ENCODE results near the gene LOXHD1. TPM values are rescaled to one million over a fixed set of nuclear protein-coding genes. Genes with fewer than 3 reads are reported as not detected.

The LOXHD1 gene
- total and polyA plus RNA-seq, 10 of the 15 experiments (the other 5 are each of a cell fraction or from before 2014, with no cell fraction given): not detected

- CTCF ChIA-PET: no interaction called here
These were observed 86.9 kb downstream of the LOXHD1 start for GRCh38 chr18:46570134-46570533.

GRCh38 chr18:46569211-46569610 lies 87.8 kb downstream of the LOXHD1 start:
- DNase-seq (ENCODE audit: low read depth, low spot score): no peak
- H3K4me3 ChIP-seq: no peak overlapping the region
- H3K4me2 ChIP-seq (ENCODE audit: control insufficient read depth, insufficient read depth): no peak overlapping the region
- ChIA-PET SMC1A (ENCODE audit: uncharacterized antibody, unreplicated experiment) (interaction anchor here (0.6 kb wide), 1 partner anchor 37 kb away, joined by 3 read pairs; no protein-coding TSS in a partner anchor), CTCF (no interaction called here), RAD21 (ENCODE audit: unreplicated experiment) (no interaction called here), POLR2A (no interaction called here)
- peaks cover 8% of the 10 kb centered on the region for H3K4me1 ChIP-seq (ENCODE audit: control insufficient read depth, insufficient read depth, low read length)
- H3K36me3 ChIP-seq (ENCODE audit: control insufficient read depth in 2 of 2, insufficient read depth in 2 of 2, low read length in 1 of 2): no peaks in the 10 kb centered on the region
- ATAC-seq: no peak
- WGBS (ENCODE audit: insufficient coverage, insufficient replicate concordance, low lambda C conversion rate, missing lambda C conversion rate): 10% methylated on average over 7 of the region's 7 CpGs
- no peak overlapping the region for H2AFZ ChIP-seq (ENCODE audit: control insufficient read depth, low read depth, low read length)
- no peaks in the 10 kb centered on the region for H3K9me3 ChIP-seq (replicated peaks; ENCODE audit: control insufficient read depth, insufficient read depth, low read length)
- BruUV-seq (replicated peaks): no TSS peak
- intact Hi-C loops (cut with micrococcal nuclease; ENCODE audit: unreplicated experiment): no loop called here
- in situ Hi-C loops (cut with MboI): no loop called here
- no peaks in the 10 kb centered on the region for H4K20me1 ChIP-seq (ENCODE audit: control insufficient read depth, insufficient read depth)
- H3K79me2 ChIP-seq (ENCODE audit: control insufficient read depth, insufficient read depth, low read length): no peaks in the 10 kb centered on the region
- H3K27me3 ChIP-seq (replicated peaks in 1 of 2; ENCODE audit: control insufficient read depth in 2 of 2, insufficient read depth in 2 of 2, low read length in 1 of 2): 0 out of 4 replicates have a peak, but pooled peaks cover 0 to 3% of the 10 kb centered on the region in 2 experiments
- no peak for FAIRE-seq
- no peak overlapping the region for H3K27ac ChIP-seq (ENCODE audit: control insufficient read depth, insufficient read depth)
- no peak overlapping the region for H3K9ac ChIP-seq (ENCODE audit: control insufficient read depth, insufficient read depth, low read length)
- TF ChIP-seq CBX3 (IDR thresholded peaks at IDR 0.05; ENCODE audit: borderline replicate concordance, low read depth) (no peak), ZNF592 (IDR thresholded peaks at IDR 0.05) (no peak), CTCF (IDR thresholded peaks at IDR 0.05 in 2 of 3, conservative IDR thresholded peaks at IDR 0.05 in 1 of 3; ENCODE audit: control insufficient read depth in 2 of 3, extremely low read depth in 1 of 3, insufficient read depth in 1 of 3, low read depth in 3 of 3, low read length in 3 of 3) (no peak)

More at GRCh38 chr18:46570134-46570533, 86.9 kb downstream of the LOXHD1 start:
- H3K4me1 ChIP-seq (ENCODE audit: control insufficient read depth, insufficient read depth, low read length): peaks cover 16% of the 10 kb centered on the region
- FAIRE-seq (no peak), DNase-seq (ENCODE audit: low read depth, low spot score) (no peak), ATAC-seq (no peak)
- no peak overlapping the region for H3K4me3 ChIP-seq
- no peak overlapping the region for H3K4me2 ChIP-seq (ENCODE audit: control insufficient read depth, insufficient read depth)
- in situ Hi-C loops (cut with MboI): no loop called here
- 0 out of 4 replicates have a peak, but pooled peaks cover 0 to 3% of the 10 kb centered on the region in 2 experiments for H3K27me3 ChIP-seq (replicated peaks in 1 of 2; ENCODE audit: control insufficient read depth in 2 of 2, insufficient read depth in 2 of 2, low read length in 1 of 2)
- 10% methylated on average over 5 of the region's 5 CpGs for WGBS (ENCODE audit: insufficient coverage, insufficient replicate concordance, low lambda C conversion rate, missing lambda C conversion rate)
- TF ChIP-seq GATAD2B (conservative IDR thresholded peaks at IDR 0.05; ENCODE audit: low read depth) (no peak), KDM1A (IDR thresholded peaks at IDR 0.05; ENCODE audit: borderline replicate concordance) (no peak), USF2 (IDR thresholded peaks at IDR 0.05; ENCODE audit: borderline replicate concordance, low read depth, low read length) (no peak)
- H3K79me2 ChIP-seq (ENCODE audit: control insufficient read depth, insufficient read depth, low read length): no peaks in the 10 kb centered on the region
- ChIA-PET RAD21 (ENCODE audit: unreplicated experiment) (no interaction called here), SMC1A (ENCODE audit: uncharacterized antibody, unreplicated experiment) (no interaction called here), POLR2A (no interaction called here)
- H4K20me1 ChIP-seq (ENCODE audit: control insufficient read depth, insufficient read depth): no peaks in the 10 kb centered on the region
- intact Hi-C loops (cut with micrococcal nuclease; ENCODE audit: unreplicated experiment): no loop called here
- H3K9ac ChIP-seq (ENCODE audit: control insufficient read depth, insufficient read depth, low read length): no peak overlapping the region
- no peaks in the 10 kb centered on the region for H3K36me3 ChIP-seq (ENCODE audit: control insufficient read depth in 2 of 2, insufficient read depth in 2 of 2, low read length in 1 of 2)
- no peak overlapping the region for H3K27ac ChIP-seq (ENCODE audit: control insufficient read depth, insufficient read depth)
- no peaks in the 10 kb centered on the region for H3K9me3 ChIP-seq (replicated peaks; ENCODE audit: control insufficient read depth, insufficient read depth, low read length)
- H2AFZ ChIP-seq (ENCODE audit: control insufficient read depth, low read depth, low read length): no peak overlapping the region
- BruUV-seq (replicated peaks): no TSS peak

Measured in GM12878 (cell line).